ENCODE data around the gene B3GLCT. TPM values are rescaled to one million over a fixed set of nuclear protein-coding genes. Genes with fewer than 3 reads are reported as not detected.
"Not testable (repeated sequence)": the region's sequence is repeated elsewhere in the genome, so short reads cannot be mapped to it uniquely, and the experiment has no call there.

The B3GLCT gene
- total and polyA plus RNA-seq, 9 donors, result 4.1 to 10.8 (median 7.9) TPM

DNA sequence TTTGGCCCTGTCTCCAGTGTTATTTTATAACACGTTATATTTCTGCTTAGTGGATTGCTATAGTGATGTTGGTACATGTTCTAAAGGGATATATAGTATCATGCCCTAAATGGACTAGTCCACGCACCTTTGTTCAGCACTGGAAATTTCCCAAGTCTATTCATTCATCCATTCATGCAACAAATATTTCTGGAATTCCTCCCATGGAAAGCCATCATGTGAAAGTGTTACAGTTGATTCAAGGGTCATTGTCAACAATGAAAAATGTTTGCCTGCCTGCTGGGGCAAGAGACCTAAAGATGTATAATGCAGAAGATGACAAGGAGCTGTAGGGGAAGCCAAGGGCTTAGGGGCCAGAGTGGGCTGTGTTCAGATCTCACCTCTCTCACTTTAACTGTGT lies 27.2 kb upstream of the B3GLCT start:
- intact Hi-C loops (cut with DNase I), result no loop called here
- H3K27ac ChIP-seq, result no peak overlapping the region
- DNase-seq, result no peak
- no peak overlapping the region for H3K4me3 ChIP-seq
- TF ChIP-seq, protein P1, sequence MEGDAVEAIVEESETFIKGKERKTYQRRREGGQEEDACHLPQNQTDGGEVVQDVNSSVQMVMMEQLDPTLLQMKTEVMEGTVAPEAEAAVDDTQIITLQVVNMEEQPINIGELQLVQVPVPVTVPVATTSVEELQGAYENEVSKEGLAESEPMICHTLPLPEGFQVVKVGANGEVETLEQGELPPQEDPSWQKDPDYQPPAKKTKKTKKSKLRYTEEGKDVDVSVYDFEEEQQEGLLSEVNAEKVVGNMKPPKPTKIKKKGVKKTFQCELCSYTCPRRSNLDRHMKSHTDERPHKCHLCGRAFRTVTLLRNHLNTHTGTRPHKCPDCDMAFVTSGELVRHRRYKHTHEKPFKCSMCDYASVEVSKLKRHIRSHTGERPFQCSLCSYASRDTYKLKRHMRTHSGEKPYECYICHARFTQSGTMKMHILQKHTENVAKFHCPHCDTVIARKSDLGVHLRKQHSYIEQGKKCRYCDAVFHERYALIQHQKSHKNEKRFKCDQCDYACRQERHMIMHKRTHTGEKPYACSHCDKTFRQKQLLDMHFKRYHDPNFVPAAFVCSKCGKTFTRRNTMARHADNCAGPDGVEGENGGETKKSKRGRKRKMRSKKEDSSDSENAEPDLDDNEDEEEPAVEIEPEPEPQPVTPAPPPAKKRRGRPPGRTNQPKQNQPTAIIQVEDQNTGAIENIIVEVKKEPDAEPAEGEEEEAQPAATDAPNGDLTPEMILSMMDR (IDR thresholded peaks at IDR 0.05), result no peak
- no peaks in the 10 kb centered on the region for H3K9me3 ChIP-seq
- WGBS, 3 donors, result 47 to 62% (median 51%) methylated on average over 2 of the region's 2 CpGs
- H3K27me3 ChIP-seq, result no peaks in the 10 kb centered on the region
- no peaks in the 10 kb centered on the region for H3K36me3 ChIP-seq
- H3K4me1 ChIP-seq (ENCODE audit: insufficient read depth), result no peaks in the 10 kb centered on the region

DNA sequence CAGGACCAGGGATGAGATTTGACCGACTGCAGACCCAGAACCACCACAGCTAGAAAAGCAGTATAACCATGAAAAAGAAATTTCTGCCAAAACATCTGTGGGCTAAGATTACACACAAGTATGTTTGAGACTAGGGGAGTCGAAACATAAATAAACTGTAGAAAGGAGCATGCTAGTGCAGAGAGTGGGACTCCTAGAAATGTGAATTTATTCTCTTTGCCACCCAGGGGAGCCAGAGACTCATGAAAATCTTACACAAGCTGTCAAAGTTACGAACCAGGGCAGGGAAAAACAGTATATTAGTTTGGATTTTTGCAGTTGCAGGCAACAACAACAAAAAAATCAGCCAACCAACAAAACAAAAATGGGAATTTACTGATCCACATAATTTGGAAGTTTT lies 25.8 kb upstream of the B3GLCT start:
- intact Hi-C loops (cut with DNase I), result no loop called here
- H3K36me3 ChIP-seq, result no peaks in the 10 kb centered on the region
- WGBS, 3 donors, result 14 to 29% (median 22%) methylated on average over 3 of the region's 3 CpGs

DNA sequence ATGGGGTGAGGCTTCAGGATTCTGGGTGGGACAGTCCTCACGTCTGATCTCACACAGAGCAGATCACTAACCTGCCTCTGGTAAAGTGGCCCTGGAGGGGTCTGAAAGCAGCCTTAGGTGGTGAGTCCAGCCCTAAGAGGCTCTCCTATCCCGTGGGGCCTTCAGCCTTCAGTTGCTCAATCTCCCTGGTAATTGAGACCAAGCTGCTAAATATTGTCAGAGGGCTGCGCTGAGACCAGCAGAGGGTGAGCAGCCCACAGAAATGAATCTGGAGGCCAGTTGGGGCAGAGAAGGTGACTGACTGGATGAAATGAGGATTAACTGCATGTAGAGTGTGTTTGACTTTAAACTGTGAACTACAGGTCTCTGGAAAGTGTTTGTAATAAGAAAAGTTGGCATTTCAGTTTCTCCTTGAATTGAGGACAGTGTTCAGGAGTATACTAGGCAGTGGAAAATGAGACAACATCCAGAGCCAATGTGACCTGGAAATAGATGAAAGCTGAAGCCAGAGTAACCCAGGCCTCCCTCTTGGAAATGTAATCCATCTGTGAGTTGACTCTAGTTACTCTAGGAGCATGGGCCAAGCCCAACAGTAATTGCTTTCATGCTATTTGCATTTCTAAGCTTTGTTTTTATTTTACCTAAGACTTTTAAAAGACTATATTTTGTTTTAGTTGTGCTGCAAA lies 23.8 kb upstream of the B3GLCT start:
- no peaks in the 10 kb centered on the region for H3K36me3 ChIP-seq
- H3K27me3 ChIP-seq, result no peaks in the 10 kb centered on the region
- no peak for DNase-seq
- no peak overlapping the region for H3K4me3 ChIP-seq
- 55 to 72% (median 71%) methylated on average over 3 of the region's 3 CpGs for WGBS, 3 donors
- TF ChIP-seq POLR2A (IDR thresholded peaks at IDR 0.05), result no peak
- intact Hi-C loops (cut with DNase I), result loop anchor here in 1 of 4 donors (5.0 kb wide), 1 partner anchor 424 kb away; no protein-coding TSS in a partner anchor
- no peak overlapping the region for H3K27ac ChIP-seq
- H3K4me1 ChIP-seq (ENCODE audit: insufficient read depth), result no peaks in the 10 kb centered on the region
- no peaks in the 10 kb centered on the region for H3K9me3 ChIP-seq

More for the DNA sequence above, 25.8 kb upstream of the B3GLCT start:
- TF ChIP-seq POLR2A (IDR thresholded peaks at IDR 0.05) (no peak), EP300 (IDR thresholded peaks at IDR 0.05) (no peak)
- TF ChIP-seq, protein P1 (IDR thresholded peaks at IDR 0.05), result no peak
- H3K27me3 ChIP-seq, result no peaks in the 10 kb centered on the region
- no peak overlapping the region for H3K4me3 ChIP-seq
- H3K27ac ChIP-seq, result no peak overlapping the region
- no peaks in the 10 kb centered on the region for H3K9me3 ChIP-seq
- DNase-seq, result no peak
- H3K4me1 ChIP-seq (ENCODE audit: insufficient read depth), result no peaks in the 10 kb centered on the region

DNA sequence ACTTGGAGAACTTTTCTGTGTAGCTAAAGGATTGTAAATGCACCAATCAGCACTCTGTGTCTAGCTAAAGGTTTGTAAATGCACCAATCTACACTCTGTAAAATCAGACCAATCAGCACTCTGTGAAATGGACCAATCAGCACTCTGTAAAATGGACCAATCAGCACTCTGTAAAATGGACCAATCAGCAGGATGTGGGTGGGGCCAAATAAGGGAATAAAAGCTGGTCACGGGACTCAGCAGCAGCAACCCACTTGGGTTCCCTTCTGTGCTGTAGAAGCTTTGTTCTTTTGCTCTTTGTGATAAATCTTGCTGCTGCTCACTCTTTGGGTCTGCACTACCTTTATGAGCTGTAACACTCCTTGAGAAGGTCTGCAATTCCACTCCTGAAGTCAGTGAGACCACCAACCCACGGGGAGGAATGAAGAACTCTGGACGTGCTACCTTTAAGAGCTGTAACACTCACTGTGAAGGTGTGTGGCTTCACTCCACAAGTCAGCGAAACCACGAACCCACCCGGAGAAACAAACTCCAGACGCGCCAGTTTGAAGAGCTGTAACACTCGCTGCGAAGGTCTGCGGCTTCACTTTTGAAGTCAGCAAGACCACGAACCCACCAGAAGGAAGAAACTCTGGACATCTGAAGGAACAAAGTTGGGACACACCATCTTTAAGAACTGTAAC lies 21.8 kb upstream of the B3GLCT start:
- WGBS, 3 donors, result 93 to 95% (median 95%) methylated on average over 12 of the region's 12 CpGs
- intact Hi-C loops (cut with DNase I), result loop anchor here in 1 of 4 donors (5.0 kb wide), 1 partner anchor 426 kb away; no protein-coding TSS in a partner anchor
- not testable (repeated sequence) for H3K27ac ChIP-seq

DNA sequence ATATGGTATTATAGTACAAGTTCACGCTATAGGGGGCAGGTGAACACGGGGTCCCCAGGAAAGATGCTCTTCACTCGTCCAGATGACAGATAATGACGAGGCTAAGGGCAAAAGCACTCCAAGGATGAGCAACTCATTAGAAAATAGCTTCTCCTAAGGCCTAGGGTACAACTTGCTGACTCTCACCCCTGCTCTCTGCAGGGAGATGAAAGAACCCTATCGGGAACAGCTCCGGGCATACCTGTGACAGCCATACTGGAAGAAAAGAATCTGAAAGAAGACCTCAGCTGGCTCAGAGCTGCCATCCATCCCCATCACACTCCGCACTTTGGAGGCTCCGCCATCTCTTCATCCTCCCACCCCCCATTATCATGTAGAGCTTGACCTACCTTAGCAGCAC lies 20.5 kb upstream of the B3GLCT start:
- DNase-seq, result no peak
- intact Hi-C loops (cut with DNase I), result loop anchor here in 1 of 4 donors (5.0 kb wide), 1 partner anchor 427 kb away; no protein-coding TSS in a partner anchor
- H3K36me3 ChIP-seq, result no peaks in the 10 kb centered on the region
- no peaks in the 10 kb centered on the region for H3K4me1 ChIP-seq (ENCODE audit: insufficient read depth)
- no peak overlapping the region for H3K4me3 ChIP-seq
- 93 to 95% (median 95%) methylated on average over 8 of the region's 8 CpGs for WGBS, 3 donors
- no peak overlapping the region for H3K27ac ChIP-seq
- no peaks in the 10 kb centered on the region for H3K27me3 ChIP-seq
- H3K9me3 ChIP-seq, result no peaks in the 10 kb centered on the region
- TF ChIP-seq, protein P1 (IDR thresholded peaks at IDR 0.05), result no peak
- TF ChIP-seq POLR2A (IDR thresholded peaks at IDR 0.05) (no peak), EP300 (IDR thresholded peaks at IDR 0.05) (no peak)

More for the DNA sequence above, 21.8 kb upstream of the B3GLCT start:
- not testable (repeated sequence) for DNase-seq; H3K9me3 ChIP-seq; H3K36me3 ChIP-seq; H3K27me3 ChIP-seq; H3K4me1 ChIP-seq (ENCODE audit: insufficient read depth); H3K4me3 ChIP-seq

All from ovary (tissue), 9 donors.